GM20000 (cell line): Measurements from ENCODE around the gene MRPL39.
A peak's percentile ranks its signal among the peaks of the same experiment; 100 is the strongest.

Source experiments
- DNase-seq: peaks from one replicate; pipeline ENCODE4 v3.0.0; 2012; ENCODE audit warnings: low spot score
- CTCF ChIP-seq: IDR thresholded peaks from 2 replicates; pipeline ENCODE4 v1.5.1; 2012; ENCODE audit warnings: mild to moderate bottlenecking, control low read depth; ENCODE audit errors: extremely low read depth, missing control alignments

Gene MRPL39

GRCh38 chr21:25566645-25567044 is 40.6 kb downstream of the MRPL39 start:
- TF ChIP-seq CTCF, result no peak
- no peak for DNase-seq

- no peak for DNase-seq
- no peak for TF ChIP-seq CTCF
Observed at GRCh38 chr21:25565272-25566211, 41.7 kb downstream of the MRPL39 start.

GRCh38 chr21:25564349-25564948 is 42.8 kb downstream of the MRPL39 start:
- no peak for TF ChIP-seq CTCF
- DNase-seq, result no peak

- DNase-seq, result peak; percentile 48
- no peak for TF ChIP-seq CTCF
Observed at GRCh38 chr21:25563361-25564116, 43.7 kb downstream of the MRPL39 start.

- no peak for DNase-seq
- no peak for TF ChIP-seq CTCF
Observed at GRCh38 chr21:25562660-25563059, 44.6 kb downstream of the MRPL39 start.

GRCh38 chr21:25561668-25562641 is 45.3 kb downstream of the MRPL39 start:
- TF ChIP-seq CTCF, result no peak
- DNase-seq, result peak; percentile 77
